Mononuclear cell (primary cell): ENCODE results near the gene CNNM2. TPM values are rescaled to one million over a fixed set of nuclear protein-coding genes. Genes with fewer than 3 reads are reported as not detected.
"Not testable (repeated sequence)": the region's sequence is repeated elsewhere in the genome, so short reads cannot be mapped to it uniquely, and the experiment has no call there.

ENCODE experiments used
- H3K27me3 ChIP-seq: 2 replicates; pipeline ENCODE4 v1.6.0; 2011; ENCODE audit warnings: low read length, control low read depth; ENCODE audit not compliant: insufficient read depth
- H3K4me1 ChIP-seq: 2 replicates; pipeline ENCODE4 v1.5.1; 2011; ENCODE audit warnings: mild to moderate bottlenecking, low read length, control low read depth; ENCODE audit not compliant: insufficient read depth
- H3K4me3 ChIP-seq: 2 replicates; pipeline ENCODE4 v1.5.1; 2011; ENCODE audit warnings: mild to moderate bottlenecking, low read length, moderate library complexity
- H3K9me3 ChIP-seq: 2 replicates; pipeline ENCODE4 v1.5.1; 2011; ENCODE audit warnings: low read depth, mild to moderate bottlenecking, control low read depth, low read length
- total RNA-seq: library from RNA; depleted of rRNA; stranded (reverse); fragments of >200 nt; gene quantifications from one replicate; pipeline ENCODE4 v1.2.3, GENCODE V29; 2012

CNNM2 gene
- total RNA-seq, 1 donor, result 7.3 TPM

DNA sequence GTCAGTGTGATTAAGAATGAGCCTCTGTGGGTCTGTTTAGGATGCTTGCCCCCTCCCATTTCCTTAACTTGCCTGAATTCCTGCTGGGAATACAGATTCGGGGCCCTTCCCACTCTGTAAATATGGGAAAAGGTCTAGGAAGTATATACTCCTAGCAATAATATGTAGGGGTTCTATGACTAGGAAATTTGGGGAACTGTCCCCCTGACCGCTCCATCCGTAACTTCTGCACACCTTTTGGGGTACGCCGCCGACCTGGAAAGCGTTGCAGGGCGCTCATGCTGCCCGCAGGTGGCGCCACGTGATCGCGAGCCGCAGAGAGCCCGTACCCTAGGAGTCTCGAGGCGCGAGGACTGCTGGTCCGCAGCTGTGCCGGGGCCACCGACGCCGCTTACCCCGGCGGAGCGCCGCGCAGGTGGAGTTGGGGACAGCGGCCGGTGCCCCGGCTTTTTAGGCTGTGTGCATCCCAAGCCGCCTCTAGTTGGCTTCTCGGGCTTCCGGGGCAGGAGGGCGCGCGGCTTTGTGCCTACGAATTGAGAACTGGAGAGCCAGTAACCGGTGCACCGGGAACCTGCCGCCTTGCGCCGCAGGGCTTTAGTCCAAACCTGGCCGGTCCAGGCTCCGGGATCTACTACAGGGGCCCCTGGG is 656 bp upstream of the CNNM2 start:
- H3K27me3 ChIP-seq, result peaks cover 8% of the 10 kb centered on the region
- peak overlapping the region; percentile 98 for H3K4me3 ChIP-seq
- H3K9me3 ChIP-seq, result no peaks in the 10 kb centered on the region
- peaks cover 36% of the 10 kb centered on the region for H3K4me1 ChIP-seq

DNA sequence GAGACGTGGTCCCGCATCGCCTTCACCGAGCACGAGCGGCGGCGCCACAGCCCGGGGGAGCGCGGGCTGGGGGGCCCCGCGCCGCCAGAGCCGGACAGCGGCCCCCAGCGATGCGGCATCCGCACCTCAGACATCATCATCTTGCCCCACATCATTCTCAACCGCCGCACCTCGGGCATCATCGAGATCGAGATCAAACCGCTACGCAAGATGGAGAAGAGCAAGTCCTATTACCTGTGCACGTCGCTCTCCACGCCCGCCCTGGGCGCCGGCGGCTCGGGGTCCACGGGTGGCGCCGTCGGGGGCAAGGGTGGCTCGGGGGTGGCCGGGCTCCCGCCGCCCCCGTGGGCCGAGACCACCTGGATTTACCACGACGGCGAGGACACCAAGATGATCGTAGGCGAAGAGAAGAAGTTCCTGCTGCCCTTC is 737 bp downstream of the CNNM2 start:
- H3K4me3 ChIP-seq, result peak overlapping the region; percentile 98
- H3K9me3 ChIP-seq, result no peaks in the 10 kb centered on the region
- H3K4me1 ChIP-seq, result peaks cover 40% of the 10 kb centered on the region
- peaks cover 5% of the 10 kb centered on the region for H3K27me3 ChIP-seq

DNA sequence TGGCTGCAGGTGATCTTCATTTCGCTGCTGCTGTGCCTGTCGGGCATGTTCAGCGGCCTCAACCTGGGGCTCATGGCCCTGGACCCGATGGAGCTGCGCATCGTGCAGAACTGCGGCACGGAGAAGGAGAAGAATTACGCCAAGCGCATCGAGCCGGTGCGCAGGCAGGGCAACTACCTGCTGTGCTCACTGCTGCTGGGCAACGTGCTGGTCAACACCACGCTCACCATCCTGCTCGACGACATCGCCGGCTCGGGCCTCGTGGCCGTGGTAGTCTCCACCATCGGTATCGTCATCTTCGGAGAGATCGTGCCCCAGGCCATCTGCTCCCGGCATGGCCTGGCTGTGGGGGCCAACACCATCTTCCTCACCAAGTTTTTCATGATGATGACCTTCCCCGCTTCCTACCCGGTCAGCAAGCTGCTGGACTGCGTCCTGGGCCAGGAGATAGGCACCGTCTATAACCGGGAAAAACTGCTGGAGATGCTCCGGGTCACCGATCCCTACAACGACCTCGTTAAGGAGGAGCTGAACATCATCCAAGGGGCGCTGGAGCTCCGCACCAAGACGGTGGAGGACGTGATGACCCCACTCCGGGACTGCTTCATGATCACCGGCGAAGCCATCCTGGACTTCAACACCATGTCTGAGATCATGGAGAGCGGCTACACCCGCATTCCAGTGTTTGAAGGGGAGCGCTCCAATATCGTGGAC is 1.3 kb downstream of the CNNM2 start:
- Histone ChIP-seq H3K4me1 (peaks cover 40% of the 10 kb centered on the region), H3K4me3 (peak overlapping the region; percentile 98), H3K27me3 (peaks cover 5% of the 10 kb centered on the region), H3K9me3 (no peaks in the 10 kb centered on the region)

DNA sequence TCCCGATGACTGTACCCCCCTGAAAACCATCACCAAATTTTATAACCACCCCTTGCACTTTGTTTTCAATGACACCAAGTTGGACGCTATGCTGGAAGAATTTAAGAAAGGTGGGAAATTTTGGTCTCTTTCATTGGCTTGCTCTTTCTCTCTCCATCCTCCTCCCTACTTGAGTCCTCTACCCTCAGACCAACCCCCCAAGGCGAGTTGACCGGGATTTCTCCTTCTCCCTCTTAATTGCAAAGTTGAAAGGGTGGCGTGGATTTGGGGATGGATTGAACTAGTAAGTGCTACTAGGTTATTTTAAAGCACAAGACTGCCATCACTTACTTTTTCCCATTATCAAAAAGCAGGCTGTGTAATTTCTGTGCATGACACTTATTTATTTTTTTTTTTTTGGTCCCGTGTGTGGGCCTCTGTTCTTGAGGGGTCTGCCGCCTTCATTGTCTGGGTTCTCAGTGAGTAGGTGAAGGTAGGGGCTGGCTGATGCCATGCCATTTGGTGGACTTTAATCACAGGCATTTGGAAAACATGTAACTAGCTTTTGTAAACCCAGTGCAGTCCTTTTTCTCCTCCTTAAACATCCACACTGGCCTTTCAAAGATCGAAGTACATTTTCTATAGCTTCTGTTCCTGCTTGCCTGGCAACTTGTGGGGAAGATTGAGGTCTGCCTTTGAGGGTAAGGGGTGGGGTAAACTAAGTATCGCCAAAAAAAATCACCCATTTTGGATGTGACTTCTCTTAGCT is 2.1 kb downstream of the CNNM2 start:
- Histone ChIP-seq H3K27me3 (peaks cover 5% of the 10 kb centered on the region), H3K9me3 (no peaks in the 10 kb centered on the region), H3K4me1 (peaks cover 40% of the 10 kb centered on the region), H3K4me3 (no peak overlapping the region)

DNA sequence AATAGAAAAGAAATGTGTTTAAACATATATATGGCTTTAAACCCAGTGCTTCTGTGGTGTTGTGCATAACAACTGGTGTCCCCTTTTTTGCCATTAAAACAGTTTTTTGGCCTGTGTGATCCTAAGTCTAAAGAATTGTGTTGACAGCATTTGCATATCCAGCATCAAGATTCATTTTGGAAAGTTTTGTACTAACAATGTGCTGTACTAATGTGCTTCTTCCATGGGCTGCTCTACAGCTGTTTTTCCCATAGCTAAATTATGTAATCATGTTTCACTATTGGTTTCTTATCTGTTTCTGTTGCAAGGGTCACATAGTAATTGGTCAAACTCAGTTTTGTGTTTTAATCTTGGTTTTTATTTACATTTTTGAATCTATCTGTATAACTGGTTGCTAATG is 5.5 kb downstream of the CNNM2 start:
- Histone ChIP-seq H3K9me3 (no peaks in the 10 kb centered on the region), H3K4me1 (peaks cover 38% of the 10 kb centered on the region), H3K4me3 (no peak overlapping the region), H3K27me3 (no peaks in the 10 kb centered on the region)

DNA sequence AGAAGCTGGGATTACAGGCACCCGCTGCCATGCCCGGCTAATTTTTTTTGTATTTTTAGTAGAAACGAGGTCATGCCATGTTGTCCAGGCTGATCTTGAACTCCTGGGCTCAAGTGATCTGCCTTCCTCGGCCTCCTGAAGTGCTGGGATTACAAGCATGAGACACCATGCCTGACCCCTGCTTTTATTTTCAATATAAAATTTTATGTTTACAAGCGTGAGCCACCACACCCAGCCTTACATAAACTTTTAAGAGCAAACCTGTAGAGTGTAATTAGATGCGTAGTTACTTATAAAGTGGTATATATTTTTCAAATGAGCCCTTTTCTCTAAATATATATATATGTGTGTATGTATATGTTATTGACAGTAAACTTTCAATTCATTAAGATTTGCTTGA is 8.7 kb downstream of the CNNM2 start:
- Histone ChIP-seq H3K9me3 (no peaks in the 10 kb centered on the region), H3K27me3 (no peaks in the 10 kb centered on the region), H3K4me3 (no peak overlapping the region), H3K4me1 (peaks cover 11% of the 10 kb centered on the region)

DNA sequence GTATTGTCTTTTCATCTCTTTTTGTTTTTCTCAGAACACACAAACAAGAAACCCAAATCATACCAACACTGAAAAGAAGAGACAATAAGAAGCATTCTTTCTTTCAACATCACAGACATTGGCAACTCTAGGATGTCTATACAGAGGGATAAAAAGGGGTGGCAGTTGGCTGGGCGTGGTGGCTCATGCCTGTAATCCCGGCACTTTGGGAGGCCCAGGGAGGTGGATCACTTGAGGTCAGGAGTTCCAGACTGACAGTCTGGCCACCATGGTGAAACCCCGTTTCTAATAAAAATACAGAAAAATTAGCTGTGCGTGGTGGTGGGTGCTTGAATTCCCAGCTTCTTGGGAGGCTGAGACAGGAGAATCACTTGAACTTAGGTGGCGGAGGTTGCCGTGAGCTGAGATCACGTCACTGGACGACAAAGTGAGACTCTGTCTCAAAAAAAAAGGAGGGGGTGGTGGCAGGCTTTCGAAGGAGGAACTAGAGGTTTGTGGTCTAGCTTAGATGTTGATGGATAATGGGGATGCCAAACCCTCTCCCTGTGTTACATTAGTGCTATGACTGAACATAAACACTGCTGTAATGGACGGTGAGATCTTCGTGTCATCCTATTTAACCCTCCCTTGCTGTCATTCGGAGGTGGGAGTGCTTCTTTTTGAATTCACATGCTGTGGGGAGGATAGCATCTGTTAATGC is 9.4 kb downstream of the CNNM2 start:
- Histone ChIP-seq H3K9me3 (no peaks in the 10 kb centered on the region), H3K27me3 (no peaks in the 10 kb centered on the region)

DNA sequence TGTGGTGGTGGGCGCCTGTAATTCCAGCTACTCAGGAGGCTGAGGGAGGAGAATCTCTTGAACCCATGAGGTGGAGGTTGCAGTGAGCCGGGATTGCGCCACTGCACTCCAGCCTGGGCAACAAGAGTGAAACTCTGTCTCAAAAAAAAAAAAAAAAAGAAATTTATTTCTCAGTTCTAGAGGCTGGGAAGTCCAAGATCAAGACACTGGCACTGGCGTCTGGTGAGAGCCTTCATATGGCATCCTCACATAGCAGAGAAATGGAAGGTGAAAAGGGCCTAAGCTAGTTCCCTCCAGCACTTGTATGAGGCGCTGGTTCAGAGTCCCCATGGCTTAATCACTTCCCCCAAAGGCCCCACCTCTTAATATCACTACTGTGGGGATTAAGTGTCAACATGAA is 10.3 kb downstream of the CNNM2 start:
- not testable (repeated sequence) for H3K9me3 ChIP-seq, H3K27me3 ChIP-seq, H3K4me3 ChIP-seq, H3K4me1 ChIP-seq

More for the DNA sequence above, 9.4 kb downstream of the CNNM2 start:
- H3K4me1 ChIP-seq, result peaks cover 10% of the 10 kb centered on the region
- no peak overlapping the region for H3K4me3 ChIP-seq

DNA sequence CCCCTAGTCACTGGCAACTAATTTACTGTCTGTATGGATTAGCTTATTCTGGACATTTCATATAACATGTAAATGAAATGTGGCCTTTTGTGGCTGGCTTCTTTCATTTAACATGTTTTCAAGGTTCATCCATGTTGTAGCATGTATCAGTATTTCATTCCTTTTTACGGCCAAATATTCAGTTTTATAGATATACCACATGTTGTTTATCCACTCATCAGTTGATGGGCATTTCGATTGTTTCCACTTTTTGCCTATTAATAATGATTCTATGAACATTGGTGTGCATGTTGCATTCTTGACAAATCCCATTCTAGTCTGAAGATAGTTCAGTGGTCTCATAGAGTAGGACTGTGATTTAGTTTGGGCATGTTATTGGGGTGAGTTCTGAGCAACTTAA is 12.6 kb downstream of the CNNM2 start:
- Histone ChIP-seq H3K4me3 (no peak overlapping the region), H3K9me3 (no peaks in the 10 kb centered on the region), H3K27me3 (no peaks in the 10 kb centered on the region), H3K4me1 (peaks cover 7% of the 10 kb centered on the region)

DNA sequence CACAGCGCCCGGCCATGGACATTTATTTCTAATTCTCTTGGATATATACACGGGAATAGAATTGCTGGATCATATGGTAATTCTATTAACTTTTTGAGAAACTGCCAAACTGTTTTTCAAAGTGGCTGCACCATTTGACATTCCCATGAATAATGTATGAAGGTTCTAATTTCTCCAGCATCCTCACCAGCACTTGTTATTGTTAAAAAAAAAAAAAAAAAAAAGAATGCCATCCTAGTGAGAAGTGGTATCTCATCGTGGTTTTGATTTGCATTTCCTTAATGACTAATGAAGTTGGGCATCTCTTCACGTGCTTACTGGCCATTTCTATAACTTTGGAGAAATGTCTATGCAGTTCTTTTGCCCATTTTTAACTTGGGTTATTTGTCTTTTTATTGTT is 13.5 kb downstream of the CNNM2 start:
- no peaks in the 10 kb centered on the region for H3K9me3 ChIP-seq
- peaks cover 7% of the 10 kb centered on the region for H3K4me1 ChIP-seq
- no peaks in the 10 kb centered on the region for H3K27me3 ChIP-seq
- no peak overlapping the region for H3K4me3 ChIP-seq

DNA sequence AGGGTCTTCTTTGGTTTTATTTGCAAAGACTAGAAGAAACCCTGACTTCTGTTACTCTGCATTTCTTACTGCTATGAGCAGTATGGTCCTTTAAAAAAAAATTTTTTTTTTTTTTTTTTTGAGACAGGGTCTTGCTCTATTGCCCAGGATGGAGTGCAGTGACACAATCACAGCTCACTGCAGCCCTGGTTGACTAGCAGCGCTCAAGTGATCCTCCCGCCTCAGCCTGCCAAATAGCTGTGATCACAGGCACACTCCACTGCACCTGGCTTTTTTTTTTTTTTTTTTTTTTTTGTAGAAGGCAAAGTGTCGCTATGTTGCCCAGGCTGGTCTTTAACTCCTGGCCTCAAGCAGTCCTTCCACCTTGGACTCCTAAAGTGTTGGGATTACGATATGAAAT is 17.4 kb downstream of the CNNM2 start:
- Histone ChIP-seq H3K9me3 (no peaks in the 10 kb centered on the region), H3K27me3 (no peaks in the 10 kb centered on the region), H3K4me1 (no peaks in the 10 kb centered on the region), H3K4me3 (no peak overlapping the region)

DNA sequence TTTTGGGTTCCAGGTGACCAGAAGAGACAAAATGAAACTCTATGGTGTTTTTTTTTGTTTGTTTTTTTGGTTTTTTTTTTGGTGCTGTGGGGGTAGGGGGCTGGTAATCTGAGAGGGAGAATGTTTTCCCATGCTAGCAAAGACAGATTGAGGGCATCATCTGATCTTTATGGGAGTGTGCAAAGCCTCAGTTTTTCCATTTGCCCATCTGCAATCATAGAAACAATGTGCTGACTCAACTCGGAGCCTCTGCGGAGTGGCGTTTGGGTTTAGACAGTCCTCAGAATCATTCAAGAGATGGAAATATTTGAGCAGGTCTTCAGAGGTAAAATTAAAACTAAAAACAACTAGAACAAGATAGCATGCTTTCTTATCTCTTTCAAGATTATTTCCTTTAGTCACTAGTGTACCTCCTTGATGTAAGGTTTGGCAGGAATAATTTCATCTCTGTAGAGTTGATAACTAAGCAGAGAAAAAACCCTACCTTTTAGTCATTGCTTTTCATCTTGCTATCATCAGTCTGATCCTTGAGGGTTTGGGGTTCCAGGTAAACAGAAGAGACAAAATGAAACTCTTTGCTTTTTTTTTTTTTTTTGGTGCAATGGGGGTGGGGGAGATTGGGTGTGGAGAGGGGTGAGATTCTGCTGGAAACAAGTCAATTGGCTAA is 18.0 kb downstream of the CNNM2 start:
- Histone ChIP-seq H3K27me3 (no peaks in the 10 kb centered on the region), H3K4me1 (no peaks in the 10 kb centered on the region), H3K4me3 (no peak overlapping the region), H3K9me3 (no peaks in the 10 kb centered on the region)

DNA sequence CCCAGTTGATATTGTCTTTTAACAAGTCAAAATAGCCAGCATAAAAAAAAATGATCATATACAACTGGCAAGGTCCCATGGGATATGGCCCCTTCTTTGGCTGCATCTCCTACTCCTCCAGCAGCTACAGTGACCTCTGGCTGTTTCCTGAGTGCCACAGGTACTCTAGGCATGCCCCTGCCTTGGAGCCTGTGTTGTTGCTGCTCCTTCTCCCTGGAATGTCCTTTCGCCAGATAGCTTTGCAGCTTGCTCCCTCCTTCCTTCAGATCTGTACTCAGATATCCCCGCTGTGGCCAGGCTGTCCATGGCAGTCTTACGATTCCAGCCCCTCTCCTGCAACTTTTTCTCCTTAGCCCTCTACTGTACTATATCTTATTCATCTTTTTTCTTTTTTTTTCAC is 23.3 kb downstream of the CNNM2 start:
- no peaks in the 10 kb centered on the region for H3K27me3 ChIP-seq
- H3K9me3 ChIP-seq, result no peaks in the 10 kb centered on the region
- no peak overlapping the region for H3K4me3 ChIP-seq
- no peaks in the 10 kb centered on the region for H3K4me1 ChIP-seq

DNA sequence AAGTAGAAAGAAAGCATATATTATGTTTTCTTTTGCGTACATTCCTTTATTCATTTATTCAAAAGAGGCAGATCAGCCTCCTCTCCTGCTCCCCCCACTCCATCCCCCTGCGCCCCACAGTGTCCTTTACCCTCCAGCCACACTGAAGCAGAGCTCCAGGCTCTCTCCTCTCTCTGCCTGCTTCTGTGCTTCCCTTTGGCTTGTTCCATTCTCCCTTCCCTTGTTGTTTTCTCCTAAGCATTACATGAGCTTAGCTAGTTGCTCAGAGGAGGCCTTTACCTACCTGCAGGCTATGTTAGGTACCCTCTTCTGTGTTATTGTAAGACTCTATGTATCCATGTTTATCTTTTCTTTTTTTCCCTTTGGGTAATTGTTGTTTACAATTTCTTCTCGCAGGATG is 27.4 kb downstream of the CNNM2 start:
- Histone ChIP-seq H3K27me3 (no peaks in the 10 kb centered on the region), H3K4me1 (no peaks in the 10 kb centered on the region), H3K9me3 (no peaks in the 10 kb centered on the region), H3K4me3 (no peak overlapping the region)

DNA sequence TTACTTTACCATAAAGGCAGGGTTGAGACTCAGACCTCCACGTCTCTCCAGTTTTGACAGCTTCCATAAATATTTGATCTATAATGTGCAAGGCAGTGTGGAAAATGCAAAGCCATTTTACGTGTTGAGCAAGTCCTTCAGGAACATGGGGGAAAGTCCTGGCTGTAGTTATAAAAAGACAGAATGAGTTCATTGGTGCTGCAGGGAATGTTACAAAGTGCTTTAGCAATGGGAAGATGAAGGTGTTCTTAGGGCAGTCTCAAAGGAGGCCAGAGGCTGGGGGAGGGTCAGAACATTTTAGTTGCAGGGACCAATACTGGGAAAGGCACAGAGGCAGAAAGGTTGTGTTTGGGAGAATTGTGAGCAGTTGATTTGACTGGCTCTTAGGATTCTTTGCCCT is 27.9 kb downstream of the CNNM2 start:
- no peaks in the 10 kb centered on the region for H3K4me1 ChIP-seq
- H3K9me3 ChIP-seq, result no peaks in the 10 kb centered on the region
- H3K4me3 ChIP-seq, result no peak overlapping the region
- no peaks in the 10 kb centered on the region for H3K27me3 ChIP-seq
